ENCODE results near the gene ESAM.

The ESAM gene

DNA sequence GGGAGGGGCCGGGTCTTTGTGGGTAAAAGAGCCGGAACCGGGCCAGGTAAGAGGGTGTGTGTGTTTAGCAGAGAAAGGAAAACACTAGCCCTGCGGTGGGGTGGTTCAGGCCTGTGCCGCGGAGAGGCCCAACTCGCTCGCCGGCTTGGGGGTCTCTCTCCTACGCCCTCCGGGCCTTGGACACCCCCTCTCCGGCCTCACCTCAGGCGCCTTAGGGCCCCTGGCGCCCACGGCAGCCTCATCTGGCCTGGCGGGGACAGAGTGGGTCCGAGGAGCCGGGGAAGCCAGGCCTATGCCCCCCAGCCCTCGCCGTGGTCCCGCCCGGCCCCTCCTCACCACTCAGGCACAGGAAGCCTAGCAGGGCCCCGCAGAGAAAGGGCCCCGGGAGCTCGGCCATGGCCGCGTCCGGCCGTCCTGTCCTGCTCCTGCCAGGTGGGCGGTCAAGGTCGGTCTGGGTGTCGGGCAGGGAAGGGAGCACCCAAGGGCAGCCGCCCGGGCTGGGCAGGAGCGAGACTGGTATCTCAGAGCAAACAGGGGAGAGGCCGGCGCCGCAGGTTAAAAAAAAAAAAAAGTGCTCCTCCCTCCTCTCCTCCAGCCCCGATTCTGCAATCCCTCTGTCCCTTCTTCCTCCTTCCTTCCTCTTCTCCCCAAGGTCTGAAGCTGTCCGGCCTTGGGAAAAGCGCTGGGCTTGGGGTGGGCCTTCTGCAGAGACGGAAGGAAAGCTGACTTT lies 10.2 kb downstream of the ESAM start, which contains the start of gene VSIG2:
TSS of gene VSIG2 (minus strand) at position 515 of the 730 bp plus-strand sequence. CDS start at position 397, 118 bp downstream.
- no peak for FAIRE-seq

DNA sequence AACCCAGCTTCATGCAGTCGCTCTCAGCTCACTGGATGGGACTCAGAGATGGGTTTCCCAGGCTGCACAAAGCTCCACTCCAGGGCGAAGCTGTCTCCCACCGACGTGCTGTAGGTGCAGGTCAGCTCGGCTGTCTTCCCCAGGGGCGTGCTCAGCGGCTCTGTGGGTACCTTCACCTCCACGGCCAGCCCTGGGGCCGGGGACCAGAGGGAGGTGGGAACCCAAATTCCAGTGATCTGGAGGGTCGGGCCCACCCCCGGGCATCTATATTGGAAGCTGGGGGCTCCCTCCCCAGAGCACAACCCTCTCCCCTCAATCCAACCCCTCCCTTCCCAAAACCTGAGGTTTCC lies 10.7 kb downstream of the ESAM start:
- FAIRE-seq: no peak

- FAIRE-seq: no peak
Observed at GRCh38 chr11:124749912-124750311, 12.2 kb downstream of the ESAM start.

GRCh38 chr11:124748481-124749343 lies 13.4 kb downstream of the ESAM start:
- no peak for FAIRE-seq

GRCh38 chr11:124748100-124748418 lies 14.0 kb downstream of the ESAM start:
- FAIRE-seq: no peak

GRCh38 chr11:124747406-124748099 lies 14.5 kb downstream of the ESAM start:
- no peak for FAIRE-seq

DNA sequence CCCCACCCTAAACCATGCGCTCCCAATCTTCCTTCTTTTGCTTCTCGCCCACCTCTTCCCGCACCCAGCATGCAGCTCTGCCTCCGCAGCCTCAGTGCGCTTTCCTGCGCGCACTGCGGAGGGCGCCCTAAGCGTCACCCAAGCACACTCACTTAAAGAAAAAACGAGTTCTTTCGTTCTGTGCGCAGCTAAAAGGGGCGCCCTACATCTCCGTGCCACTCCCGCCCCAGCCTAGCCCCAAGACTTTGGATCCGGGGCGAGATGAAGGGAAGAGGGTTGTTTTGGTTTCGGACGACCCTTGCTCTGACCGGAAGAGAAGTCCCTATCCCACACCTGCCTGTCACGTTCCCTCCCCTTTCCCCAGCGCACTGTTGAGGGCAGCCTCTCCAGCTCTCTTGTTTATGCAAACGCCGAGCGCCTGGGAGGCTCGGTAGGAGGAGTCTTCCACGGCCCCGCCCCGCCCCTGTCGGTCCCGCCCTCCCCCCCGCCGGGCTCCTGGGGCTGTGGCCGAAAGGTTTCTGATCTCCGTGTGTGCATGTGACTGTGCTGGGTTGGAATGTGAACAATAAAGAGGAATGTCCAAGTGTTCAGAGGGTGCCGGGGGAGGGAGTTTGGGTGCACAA lies 15.4 kb downstream of the ESAM start:
- no peak for FAIRE-seq

- FAIRE-seq: no peak
Observed at GRCh38 chr11:124745835-124746620, 16.1 kb downstream of the ESAM start.

GRCh38 chr11:124745270-124745834 lies 16.7 kb downstream of the ESAM start:
- FAIRE-seq: no peak

- FAIRE-seq: no peak
Observed at GRCh38 chr11:124743050-124743449, 19.0 kb downstream of the ESAM start.

- no peak for FAIRE-seq
Observed at GRCh38 chr11:124742555-124742954, 19.5 kb downstream of the ESAM start.

DNA sequence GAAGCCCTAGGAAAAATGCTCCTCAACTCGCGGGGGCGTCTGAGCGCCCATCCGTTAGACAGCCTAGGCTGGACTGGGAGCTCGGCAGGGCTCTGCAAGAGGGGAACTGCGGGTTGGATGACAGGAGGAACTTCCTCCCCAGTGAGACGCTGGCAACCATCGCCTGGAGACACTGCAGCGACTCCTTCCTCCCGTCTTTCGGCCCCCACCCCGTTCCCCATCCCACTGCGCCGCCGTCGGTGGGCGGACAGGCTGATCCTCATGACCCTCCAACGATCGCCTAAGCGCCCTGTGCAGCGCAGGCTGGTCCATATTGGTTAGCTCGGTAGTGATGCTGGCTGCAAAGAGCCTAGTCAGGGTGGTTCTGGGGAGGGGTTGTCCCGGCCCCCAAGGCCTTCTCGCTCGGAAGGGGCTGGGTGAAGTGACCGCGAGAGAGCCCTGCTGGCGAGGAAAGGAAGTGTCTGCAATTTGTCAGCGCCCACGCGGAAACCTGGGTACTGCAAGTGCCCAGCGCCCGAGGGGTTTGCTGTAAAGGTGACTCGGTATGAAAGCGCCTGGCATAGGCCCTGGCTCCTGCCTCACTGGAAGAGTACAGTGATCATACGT lies 21.7 kb downstream of the ESAM start:
- no peak for FAIRE-seq

- FAIRE-seq: no peak
Observed at GRCh38 chr11:124739479-124740276, 22.4 kb downstream of the ESAM start, which contains the start of gene NRGN. Gene NRGN (plus strand): TSS chr11:124739942. CDS start chr11:124740085, 143 bp downstream.

GRCh38 chr11:124738713-124739478 lies 23.2 kb downstream of the ESAM start:
- no peak for FAIRE-seq

GRCh38 chr11:124737638-124738305 lies 24.3 kb downstream of the ESAM start:
- FAIRE-seq: no peak

GRCh38 chr11:124736736-124737135 lies 25.4 kb downstream of the ESAM start:
- FAIRE-seq: no peak

GRCh38 chr11:124732230-124732629 lies 29.9 kb downstream of the ESAM start:
- no peak for FAIRE-seq

DNA sequence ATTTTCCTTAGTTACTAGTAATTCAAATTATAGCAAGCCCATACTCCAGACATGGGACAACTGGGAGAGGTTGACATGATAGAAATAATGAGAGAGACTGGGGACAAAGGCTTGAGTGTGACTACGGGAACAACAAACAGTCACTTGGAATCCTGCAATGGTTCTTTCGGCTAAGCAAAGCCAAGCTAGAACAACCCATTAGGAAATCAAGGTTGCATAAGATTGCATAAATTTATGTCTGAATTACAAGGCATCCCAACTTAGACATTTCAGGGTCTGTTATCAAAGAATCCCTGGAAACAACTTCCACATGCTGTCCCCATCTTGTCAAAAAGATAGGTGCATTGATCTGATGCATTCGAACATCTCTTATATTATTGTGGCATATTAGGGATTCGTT lies 32.5 kb downstream of the ESAM start:
- FAIRE-seq: no peak

DNA sequence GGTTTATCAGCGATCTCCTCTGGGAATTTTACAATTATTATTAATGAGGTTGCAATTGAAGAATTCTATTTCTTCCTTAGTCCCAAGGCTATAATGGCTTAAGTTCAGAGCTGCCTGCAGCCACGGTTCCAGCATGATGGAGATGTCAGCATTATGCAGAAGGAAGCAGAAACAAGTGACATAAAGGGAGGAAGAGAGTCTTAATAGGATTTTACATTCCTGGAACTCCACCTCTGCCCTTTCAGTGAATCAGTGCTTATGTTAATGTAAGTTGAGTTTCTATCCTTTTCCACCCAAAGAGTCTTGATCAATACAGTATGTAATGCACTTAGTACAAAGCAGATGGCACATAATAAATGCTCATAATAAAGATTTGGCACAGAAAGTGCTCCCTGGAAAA lies 34.0 kb downstream of the ESAM start:
- FAIRE-seq: no peak
